DMS153 (cell line): ENCODE data around the gene GLOD5.
"Not testable (repeated sequence)": the region's sequence is repeated elsewhere in the genome, so short reads cannot be mapped to it uniquely, and the experiment has no call there.

Experiments
- DNase-seq: peaks from one replicate; lab custom pipeline; 2025; lab: John Stamatoyannopoulos, UW

Gene GLOD5

DNA sequence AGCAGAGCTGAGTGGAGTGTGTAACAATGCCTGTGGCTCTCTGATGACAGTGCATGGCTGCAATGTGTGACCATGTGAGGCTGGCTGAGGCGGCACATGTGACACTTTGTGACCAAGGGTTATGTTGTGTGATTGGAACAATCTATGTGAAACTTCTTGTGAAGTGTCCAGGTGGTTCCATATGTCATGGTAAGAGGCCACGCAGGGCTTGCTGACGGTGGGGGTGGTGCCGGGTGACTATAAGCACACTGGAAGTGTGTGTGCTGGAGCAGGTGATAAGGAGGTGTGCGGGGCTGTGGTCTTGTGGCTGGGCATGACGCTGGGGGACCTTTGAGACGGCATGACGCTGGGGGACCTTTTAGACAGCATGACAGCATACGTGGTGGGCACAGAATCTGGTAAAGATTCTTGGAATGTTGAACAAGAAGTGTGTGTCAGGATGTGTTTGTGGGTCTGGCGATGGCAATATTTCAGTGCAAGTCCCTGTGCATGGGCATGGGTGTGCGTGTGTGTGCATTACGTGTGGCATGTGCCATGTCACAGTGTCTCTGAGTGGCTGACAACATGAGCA lies 32.9 kb downstream of the GLOD5 start:
- DNase-seq: no peak

DNA sequence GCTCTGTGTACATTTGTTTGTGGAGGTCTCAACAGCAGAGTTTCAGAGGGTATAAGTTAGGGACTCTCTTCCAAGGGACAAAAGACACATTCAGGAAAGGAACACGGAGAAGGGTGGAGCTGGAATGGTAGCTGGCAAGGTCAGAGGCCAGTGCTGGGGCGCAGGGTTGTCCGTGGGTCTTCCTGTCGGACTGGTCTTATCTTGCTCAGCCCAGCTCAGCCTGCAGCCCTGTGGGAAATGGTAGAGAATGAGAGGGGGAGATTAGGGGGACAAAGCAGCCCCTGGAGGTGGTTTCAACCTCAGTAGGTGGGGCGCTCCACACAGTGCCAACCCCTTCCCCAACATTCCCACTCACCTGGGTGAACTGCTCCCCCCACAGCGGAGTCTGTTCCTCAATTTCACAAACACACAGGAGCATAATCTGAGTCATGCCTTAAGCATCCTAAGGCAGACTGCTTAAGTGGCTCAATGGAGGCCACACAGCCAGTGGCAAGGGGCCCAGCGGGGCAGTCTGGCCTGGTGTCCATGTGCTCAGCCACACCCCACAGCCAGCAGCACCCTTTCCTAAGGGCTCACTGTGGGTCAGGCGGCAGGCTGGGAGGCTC lies 33.5 kb downstream of the GLOD5 start:
- no peak for DNase-seq

- DNase-seq: no peak
Measured at GRCh38 chrX:48798318-48798717, 36.8 kb downstream of the GLOD5 start.

- DNase-seq: no peak
Measured at GRCh38 chrX:48800574-48801279, 39.2 kb downstream of the GLOD5 start.

DNA sequence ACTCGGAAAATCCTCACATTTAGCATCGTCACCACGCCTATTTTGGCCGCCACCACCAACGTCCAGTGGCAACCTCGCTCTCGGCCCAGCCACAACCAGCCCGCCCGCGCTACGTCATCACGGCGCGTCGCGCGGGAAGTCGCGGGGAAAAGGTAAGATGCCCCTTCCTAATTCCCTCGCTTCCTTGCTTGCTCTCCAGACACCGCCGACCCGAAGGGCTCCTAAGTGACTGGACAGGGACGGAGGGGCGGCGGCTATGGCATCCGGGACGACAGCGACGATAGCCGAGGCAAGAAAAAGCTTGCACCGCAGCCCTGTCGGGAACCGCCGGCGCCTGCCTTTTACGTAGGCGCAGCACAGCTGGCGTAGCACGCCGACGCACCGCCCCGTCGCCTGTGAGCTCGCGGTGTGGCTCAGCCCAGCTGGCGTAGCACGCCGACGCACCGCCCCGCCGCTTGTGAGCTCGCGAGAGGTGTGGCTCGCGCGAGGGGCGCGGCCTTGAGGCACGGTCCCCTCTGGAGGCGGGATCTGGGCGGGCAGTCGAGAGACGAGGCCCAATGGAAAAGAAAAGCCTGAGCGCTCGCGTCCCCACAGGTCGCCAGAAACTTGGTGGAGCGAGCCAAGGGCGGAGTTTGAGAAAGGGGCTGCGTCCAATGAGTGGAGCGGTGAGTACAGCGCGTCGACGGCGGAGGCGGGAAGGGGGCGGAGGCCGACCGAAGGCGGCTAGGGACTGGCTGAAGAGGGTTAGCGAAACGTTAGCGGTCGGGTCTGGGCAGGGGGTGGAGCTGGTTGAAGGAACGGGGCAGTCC lies 39.9 kb downstream of the GLOD5 start, which contains the start of gene HDAC6:
Gene HDAC6, plus strand, starts transcription at position 788 of the 809 bp plus-strand sequence. CDS start 626 bp downstream, outside the sequence.
- DNase-seq: peak; percentile 97

- peak; percentile 70 for DNase-seq
Measured at GRCh38 chrX:48802089-48802904, 40.8 kb downstream of the GLOD5 start.

DNA sequence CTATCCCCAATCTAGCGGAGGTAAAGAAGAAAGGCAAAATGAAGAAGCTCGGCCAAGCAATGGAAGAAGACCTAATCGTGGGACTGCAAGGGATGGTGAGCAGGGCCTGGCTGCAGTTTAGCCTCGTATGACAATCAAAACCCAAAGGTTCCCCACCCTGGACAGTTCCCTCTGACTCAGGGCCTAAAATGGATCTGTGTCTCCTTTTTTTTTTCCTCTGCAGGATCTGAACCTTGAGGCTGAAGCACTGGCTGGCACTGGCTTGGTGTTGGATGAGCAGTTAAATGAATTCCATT lies 41.3 kb downstream of the GLOD5 start:
- no peak for DNase-seq

DNA sequence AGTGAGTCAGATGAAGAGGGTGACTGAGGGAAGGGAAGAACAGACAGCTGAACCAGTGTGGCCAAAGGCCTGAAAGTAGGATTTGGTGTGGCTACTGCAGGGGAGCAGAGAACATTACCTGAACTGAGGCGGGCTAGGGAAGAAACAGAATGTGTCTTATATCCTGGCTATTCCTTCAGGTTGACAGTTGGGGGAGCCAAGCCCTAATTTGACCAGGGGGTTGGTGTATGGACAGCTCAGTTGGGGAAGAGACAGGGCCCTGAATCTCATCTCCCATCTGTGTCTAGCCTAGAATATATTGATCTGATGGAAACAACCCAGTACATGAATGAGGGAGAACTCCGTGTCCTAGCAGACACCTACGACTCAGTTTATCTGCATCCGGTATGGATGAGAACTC lies 44.5 kb downstream of the GLOD5 start:
- DNase-seq: no peak

DNA sequence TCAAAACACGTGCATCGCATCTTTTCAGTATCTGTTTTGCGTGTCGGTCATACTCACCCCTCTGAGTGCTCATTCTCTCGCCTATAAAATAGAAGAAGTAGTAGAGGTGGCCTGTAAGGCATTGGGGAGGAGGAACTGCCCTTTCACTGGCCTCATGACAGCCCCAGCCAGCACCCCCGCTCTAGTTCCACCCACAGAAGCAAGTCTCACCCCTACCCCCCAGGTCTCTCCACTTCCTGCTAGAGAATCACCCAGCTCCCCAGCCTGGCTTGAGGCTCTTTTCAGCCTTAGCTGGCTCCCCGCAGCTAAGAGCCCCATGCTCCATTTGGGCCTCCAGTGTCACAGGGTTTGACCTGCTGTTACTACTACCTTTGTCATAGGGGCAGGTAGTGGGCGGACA lies 52.1 kb downstream of the GLOD5 start:
- DNase-seq: no peak

GRCh38 chrX:48814722-48815121 lies 53.2 kb downstream of the GLOD5 start:
- DNase-seq: no peak

DNA sequence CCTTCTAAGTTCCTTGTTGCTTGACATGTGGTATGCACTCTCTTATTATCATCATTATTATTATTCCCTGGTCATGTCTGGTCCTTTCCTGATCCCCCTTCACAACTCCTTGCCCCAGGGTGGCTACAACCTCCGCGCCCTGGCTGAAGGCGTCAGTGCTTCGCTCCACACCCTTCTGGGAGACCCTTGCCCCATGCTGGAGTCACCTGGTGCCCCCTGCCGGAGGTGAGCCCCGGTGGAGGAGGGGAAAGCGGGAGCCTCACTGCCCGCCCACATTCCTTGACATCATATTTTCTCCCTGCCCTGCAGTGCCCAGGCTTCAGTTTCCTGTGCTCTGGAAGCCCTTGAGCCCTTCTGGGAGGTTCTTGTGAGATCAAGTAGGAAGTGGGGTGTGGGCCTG lies 53.7 kb downstream of the GLOD5 start:
- no peak for DNase-seq

DNA sequence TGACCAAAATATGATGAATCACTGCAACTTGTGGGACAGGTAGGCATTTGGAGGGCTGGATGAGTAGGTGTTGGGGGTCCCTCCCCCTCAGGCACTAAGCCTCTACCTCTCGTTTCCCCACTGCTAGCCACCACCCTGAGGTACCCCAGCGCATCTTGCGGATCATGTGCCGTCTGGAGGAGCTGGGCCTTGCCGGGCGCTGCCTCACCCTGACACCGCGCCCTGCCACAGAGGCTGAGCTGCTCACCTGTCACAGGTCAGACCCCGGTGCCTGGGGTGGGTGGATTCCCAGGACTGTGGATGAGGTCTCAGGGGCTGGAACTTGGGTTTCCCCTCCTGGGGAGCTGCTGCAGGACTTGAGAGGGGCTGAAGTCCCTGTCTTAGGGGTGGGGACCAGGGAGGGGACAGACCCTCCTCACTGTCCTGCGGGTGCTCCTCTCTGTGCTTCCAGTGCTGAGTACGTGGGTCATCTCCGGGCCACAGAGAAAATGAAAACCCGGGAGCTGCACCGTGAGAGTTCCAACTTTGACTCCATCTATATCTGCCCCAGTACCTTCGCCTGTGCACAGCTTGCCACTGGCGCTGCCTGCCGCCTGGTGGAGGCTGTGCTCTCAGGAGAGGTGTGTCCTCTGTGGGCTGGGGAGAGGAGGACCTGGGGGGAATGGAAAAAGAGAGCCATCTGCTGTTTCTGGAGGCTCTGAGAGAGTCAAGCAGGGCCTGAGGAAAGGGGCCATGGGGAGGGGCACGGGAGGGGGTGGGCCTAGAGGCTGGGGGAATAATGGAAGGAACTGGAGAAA lies 54.7 kb downstream of the GLOD5 start:
- DNase-seq: no peak

- no peak for DNase-seq
Measured at GRCh38 chrX:48818098-48818497, 56.6 kb downstream of the GLOD5 start.

DNA sequence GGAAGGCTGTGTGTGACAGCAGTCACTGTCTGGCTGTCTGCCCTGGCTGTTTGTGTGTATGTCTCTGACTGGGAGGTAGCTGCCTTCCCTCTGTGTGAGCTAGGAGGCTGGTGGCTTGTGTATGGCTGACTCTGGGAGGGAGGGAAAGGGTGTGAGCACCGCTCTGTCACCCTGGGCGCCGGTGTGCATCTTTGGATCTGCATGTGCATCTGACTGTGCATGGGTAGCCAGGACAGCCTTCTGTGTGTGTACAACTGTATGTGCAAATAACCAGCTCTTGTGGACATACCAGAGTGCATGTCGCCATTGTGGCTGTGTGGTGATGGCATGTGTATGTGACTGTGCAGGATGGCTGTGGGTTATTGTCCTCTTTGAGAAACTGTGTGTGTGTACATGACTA lies 57.3 kb downstream of the GLOD5 start:
- DNase-seq: no peak

- not testable (repeated sequence) for DNase-seq
Measured at GRCh38 chrX:48819394-48819793, 57.8 kb downstream of the GLOD5 start.

- DNase-seq: no peak
Measured at GRCh38 chrX:48823053-48823452, 61.5 kb downstream of the GLOD5 start.
